ENCODE results near the gene ATAD1.
A peak's percentile ranks its signal among the peaks of the same experiment; 100 is the strongest.

Gene ATAD1

GRCh38 chr10:87819289-87819585, 1.2 kb upstream of the ATAD1 start:
- H3K4me1 ChIP-seq (ENCODE audit: insufficient read depth, poor library complexity, severe bottlenecking), result peaks cover 10% of the 10 kb centered on the region
- no peak overlapping the region for H3K4me3 ChIP-seq (ENCODE audit: severe bottlenecking)
- DNase-seq (ENCODE audit: low spot score) (no peak), ATAC-seq (ENCODE audit: low read depth) (no peak)
- no peak overlapping the region for H3K27ac ChIP-seq (ENCODE audit: poor library complexity, severe bottlenecking)
- H3K27me3 ChIP-seq (ENCODE audit: insufficient read depth, poor library complexity, severe bottlenecking), result no peaks in the 10 kb centered on the region
- H3K9me3 ChIP-seq (ENCODE audit: severe bottlenecking), result no peaks in the 10 kb centered on the region
- H3K36me3 ChIP-seq (ENCODE audit: low read depth), result peaks cover 8% of the 10 kb centered on the region
- no peak for TF ChIP-seq CTCF (IDR thresholded peaks at IDR 0.05; ENCODE audit: poor library complexity, severe bottlenecking)

DNA sequence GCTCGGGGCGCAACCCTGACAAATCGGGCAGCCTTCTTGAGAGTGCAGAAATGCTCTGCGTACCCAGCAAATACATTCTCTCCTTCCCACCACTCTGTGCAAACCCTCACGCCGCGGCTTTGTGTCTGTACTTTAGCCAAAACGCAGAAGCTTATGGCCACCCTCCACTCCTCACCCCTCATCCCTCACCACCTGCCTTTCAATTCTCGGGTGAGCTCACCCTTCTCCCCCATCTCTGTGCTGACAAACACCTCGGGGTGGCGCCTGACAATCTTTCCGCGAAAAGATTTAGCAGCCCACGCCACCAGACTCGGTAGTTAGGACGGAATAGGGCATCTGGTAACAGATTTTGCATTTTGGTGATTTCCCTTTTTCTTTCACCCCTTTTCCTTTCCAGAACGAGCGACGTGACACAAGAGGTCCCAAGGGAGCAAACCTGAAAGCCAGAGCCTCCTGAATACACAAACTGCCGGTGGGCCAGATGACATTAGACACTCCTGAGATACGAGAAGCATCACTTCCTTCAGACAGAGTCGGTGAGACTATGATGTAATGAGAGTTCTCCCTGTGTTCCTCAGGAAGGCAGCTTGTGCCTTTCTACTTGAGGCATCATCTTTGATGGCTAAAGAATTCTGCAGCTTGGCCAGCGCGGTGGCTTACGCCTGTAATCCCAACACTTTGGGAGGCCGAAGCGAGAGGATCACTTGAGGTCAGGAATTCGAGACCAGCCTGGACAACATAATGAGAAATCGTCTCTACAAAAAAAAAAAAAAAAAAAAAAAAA, 671 bp upstream of the ATAD1 start:
- ATAC-seq (ENCODE audit: low read depth) (peak; percentile 52), DNase-seq (ENCODE audit: low spot score) (no peak)
- Histone ChIP-seq H3K36me3 (ENCODE audit: low read depth) (peaks cover 14% of the 10 kb centered on the region), H3K4me3 (ENCODE audit: severe bottlenecking) (peak overlapping the region; percentile 88), H3K27me3 (ENCODE audit: insufficient read depth, poor library complexity, severe bottlenecking) (no peaks in the 10 kb centered on the region), H3K27ac (ENCODE audit: poor library complexity, severe bottlenecking) (peak overlapping the region; percentile 78), H3K4me1 (ENCODE audit: insufficient read depth, poor library complexity, severe bottlenecking) (peaks cover 10% of the 10 kb centered on the region), H3K9me3 (ENCODE audit: severe bottlenecking) (no peaks in the 10 kb centered on the region)
- TF ChIP-seq CTCF (IDR thresholded peaks at IDR 0.05; ENCODE audit: poor library complexity, severe bottlenecking), result peak; percentile 24

DNA sequence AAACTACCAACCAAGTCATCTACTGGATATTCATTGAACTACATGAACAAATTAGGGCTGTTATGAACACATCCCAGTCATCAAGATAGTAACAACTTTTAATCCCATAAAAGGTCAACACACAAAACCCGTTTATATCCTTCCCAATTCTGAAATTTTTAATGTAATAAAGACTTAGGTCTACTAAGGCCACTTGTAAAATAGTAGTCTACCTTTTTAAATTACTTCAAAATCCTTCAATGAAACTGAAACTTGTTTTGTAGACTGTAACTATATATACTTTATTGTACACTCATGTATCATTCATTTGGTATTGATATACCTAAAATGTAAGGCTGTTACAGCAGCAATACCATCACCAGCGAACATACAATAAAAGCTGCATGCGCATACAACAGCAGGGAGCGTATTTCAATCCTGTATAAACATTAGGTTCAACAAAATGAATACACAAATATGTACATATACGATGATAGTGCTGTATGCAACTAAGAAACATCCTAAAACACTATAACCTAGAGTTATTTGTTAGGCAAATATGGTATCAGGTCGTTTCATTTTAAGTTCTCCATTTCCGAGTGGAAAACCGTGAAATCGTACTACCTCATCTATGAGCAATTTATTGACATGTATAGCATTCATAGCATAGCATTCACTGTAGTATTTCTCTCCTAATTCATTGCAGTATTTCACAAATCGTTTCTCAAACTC, 973 bp downstream of the ATAD1 start:
- H3K4me3 ChIP-seq (ENCODE audit: severe bottlenecking), result peak overlapping the region; percentile 88
- no peaks in the 10 kb centered on the region for H3K9me3 ChIP-seq (ENCODE audit: severe bottlenecking)
- ATAC-seq (ENCODE audit: low read depth), result peak; percentile 1; the same call in 1 of the 3 replicates
- H3K36me3 ChIP-seq (ENCODE audit: low read depth), result peaks cover 30% of the 10 kb centered on the region
- peak overlapping the region; percentile 78 for H3K27ac ChIP-seq (ENCODE audit: poor library complexity, severe bottlenecking)
- H3K27me3 ChIP-seq (ENCODE audit: insufficient read depth, poor library complexity, severe bottlenecking), result no peaks in the 10 kb centered on the region
- no peak for TF ChIP-seq CTCF (IDR thresholded peaks at IDR 0.05; ENCODE audit: poor library complexity, severe bottlenecking)
- DNase-seq (ENCODE audit: low spot score), result no peak
- H3K4me1 ChIP-seq (ENCODE audit: insufficient read depth, poor library complexity, severe bottlenecking), result peaks cover 10% of the 10 kb centered on the region

DNA sequence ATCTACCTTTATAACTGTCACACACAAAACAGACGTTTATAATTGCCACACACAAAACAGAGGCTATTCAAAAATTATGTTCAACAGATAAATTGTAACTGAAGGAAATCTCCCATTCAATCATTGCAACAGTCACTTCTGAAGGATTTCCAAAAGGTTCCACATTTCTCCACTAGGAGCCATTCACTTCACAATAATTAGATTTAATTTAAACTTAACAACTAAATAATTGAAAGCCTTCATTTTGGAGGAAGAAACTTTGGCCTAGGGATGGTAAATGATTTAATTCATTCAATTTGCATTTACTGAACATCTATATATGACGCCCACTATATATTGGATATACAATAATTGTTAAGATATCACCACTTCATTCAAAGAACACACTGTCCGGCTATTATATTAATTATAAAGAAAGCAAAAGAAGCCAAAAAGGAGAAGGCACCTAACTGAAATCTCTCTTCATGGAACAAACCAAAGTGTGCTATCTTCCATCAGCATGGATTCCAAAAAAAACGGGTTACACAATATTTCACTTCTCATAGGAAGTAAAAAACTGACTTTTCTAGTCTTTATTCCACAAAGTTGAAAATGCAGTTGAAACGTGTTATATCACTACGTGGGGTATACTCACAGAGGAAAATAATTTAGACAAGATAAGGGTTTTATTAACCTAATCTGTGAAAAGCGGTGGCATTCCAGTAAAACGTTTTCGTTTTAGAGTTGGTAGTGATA, 1.7 kb downstream of the ATAD1 start:
- Histone ChIP-seq H3K4me1 (ENCODE audit: insufficient read depth, poor library complexity, severe bottlenecking) (peaks cover 10% of the 10 kb centered on the region), H3K9me3 (ENCODE audit: severe bottlenecking) (no peaks in the 10 kb centered on the region), H3K36me3 (ENCODE audit: low read depth) (peaks cover 37% of the 10 kb centered on the region), H3K4me3 (ENCODE audit: severe bottlenecking) (peak overlapping the region; percentile 88), H3K27ac (ENCODE audit: poor library complexity, severe bottlenecking) (peak overlapping the region; percentile 78), H3K27me3 (ENCODE audit: insufficient read depth, poor library complexity, severe bottlenecking) (no peaks in the 10 kb centered on the region)
- DNase-seq (ENCODE audit: low spot score), result no peak
- no peak for TF ChIP-seq CTCF (IDR thresholded peaks at IDR 0.05; ENCODE audit: poor library complexity, severe bottlenecking)
- no peak for ATAC-seq (ENCODE audit: low read depth)
